ENCODE results near the gene TTLL12. TPM values are rescaled to one million over a fixed set of nuclear protein-coding genes. Genes with fewer than 3 reads are reported as not detected.

Gene TTLL12
- total RNA-seq: 78.5 and 89.1 TPM in 2 replicates

DNA sequence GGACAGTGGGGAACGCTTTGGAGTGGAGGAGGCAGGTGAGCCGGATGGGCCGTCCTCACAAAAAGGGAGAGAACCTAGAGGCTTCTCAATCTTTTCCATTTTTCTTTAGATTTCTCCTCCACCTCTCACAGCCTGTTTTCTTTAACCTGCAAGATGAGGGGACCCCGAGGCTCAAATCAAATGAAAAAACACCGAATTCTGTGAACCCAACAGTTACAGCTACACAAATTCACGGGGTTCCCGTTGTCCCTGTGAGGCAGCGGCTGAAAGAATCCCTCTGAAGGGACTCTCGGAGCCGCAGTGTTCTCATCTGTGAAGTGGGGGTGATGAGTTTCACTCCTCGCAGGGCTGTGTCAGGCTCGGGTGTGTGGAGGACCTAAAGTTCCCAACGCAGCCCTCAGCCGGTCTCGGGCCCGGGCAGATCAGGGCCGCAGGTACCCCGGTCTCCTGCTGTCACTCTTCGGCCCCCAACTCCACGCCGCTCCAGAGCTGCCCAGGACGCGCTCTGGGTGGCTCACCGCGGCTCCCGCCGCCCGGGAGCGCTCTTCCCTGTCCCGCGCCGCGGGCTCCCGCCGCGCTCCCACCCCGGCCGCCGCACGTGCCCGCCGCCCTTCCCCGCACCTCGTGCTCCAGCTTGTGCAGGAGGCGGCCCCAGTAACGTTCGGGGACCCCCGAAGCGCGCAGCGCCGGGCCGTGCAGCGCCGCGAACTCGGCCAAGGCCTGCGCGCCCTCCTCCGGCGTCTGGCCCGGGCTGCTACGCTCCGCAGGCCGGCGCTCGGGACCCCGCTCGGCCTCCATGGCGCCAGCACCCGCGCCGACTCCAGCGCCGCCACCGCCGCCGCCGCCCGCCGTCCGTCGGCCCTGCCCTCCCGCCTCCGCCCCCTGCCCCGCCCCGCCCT lies at the start of gene TTLL12:
Gene TTLL12, minus strand, starts transcription at position 863 of the 899 bp plus-strand sequence. Its CDS starts 65 bp downstream, at position 798.

GRCh38 chr22:43151251-43152002 lies 35.5 kb downstream of the TTLL12 start, which contains the start of gene TSPO:
Gene TSPO (plus strand): TSS chr22:43151559. CDS start chr22:43159239, 7,680 bp downstream.

GRCh38 chr22:43142880-43143562 lies 43.9 kb downstream of the TTLL12 start, which contains the start of gene MCAT:
Gene MCAT (minus strand): TSS chr22:43143398. CDS start chr22:43143348, 50 bp downstream.

Other genes with a start within 250 kb of the TTLL12 start
- gene PACSIN2, start 172.0 kb downstream of the TTLL12 start, total RNA-seq: 63.0 and 72.3 TPM in 2 replicates
- 4.7 and 10.7 TPM in 2 replicates for gene TTLL1, start 97.7 kb downstream of the TTLL12 start, total RNA-seq
- gene BIK, start 76.4 kb downstream of the TTLL12 start, total RNA-seq: 0.39 and 0.53 TPM in 2 replicates
- gene MCAT, start 43.7 kb downstream of the TTLL12 start, total RNA-seq: 20.2 and 24.5 TPM in 2 replicates
- 967 and 1,033 TPM in 2 replicates for gene TSPO, start 35.6 kb downstream of the TTLL12 start, total RNA-seq
- gene SCUBE1, start 156.2 kb upstream of the TTLL12 start, total RNA-seq: under 0.01 and 0.30 TPM in 2 replicates
- not detected in 2 replicates for gene MPPED1, start 224.9 kb upstream of the TTLL12 start, total RNA-seq

Data from mammary microvascular endothelial cell (primary cell).